ENCODE results near the gene SESN2. TPM values are rescaled to one million over a fixed set of nuclear protein-coding genes. Genes with fewer than 3 reads are reported as not detected.

Gene SESN2
- total RNA-seq, 4 donors from 2014 or later: 8.3 to 18.5 (median 12.8) TPM

DNA sequence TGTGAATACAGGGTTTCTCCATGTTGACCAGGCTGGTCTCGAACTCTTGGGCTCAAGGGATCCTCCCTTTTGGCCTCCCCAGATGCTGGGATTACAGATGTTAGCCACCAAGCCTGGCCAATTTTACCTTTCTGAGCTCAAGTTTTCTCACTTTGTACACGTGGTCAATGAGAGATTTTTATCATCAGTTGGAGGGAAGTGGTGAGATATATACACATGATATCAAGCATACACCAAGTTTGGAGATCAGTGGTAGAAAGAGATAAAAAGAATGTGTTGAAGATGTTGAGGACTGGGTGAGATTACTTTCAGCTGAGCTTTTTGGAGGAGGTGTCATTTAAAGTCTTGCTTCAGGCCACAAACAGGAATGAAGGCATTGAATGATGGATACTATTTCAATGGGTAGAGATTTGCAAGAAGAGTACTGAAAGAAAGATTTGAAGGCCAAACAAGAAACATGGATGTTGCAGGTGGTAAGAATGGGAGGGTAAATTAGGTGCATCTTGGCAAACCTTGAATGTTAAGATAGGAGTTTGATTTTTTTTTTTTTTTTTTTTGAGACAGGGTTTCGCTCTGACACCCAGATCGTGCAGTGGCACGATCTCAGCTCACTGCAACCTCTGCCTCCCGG is 3.0 kb upstream of the SESN2 start:
- no peak for TF ChIP-seq CTCF (IDR thresholded peaks at IDR 0.05; ENCODE audit: low read depth)

GRCh38 chr1:28257736-28258135 is 1.6 kb upstream of the SESN2 start:
- no peak for TF ChIP-seq CTCF (IDR thresholded peaks at IDR 0.05; ENCODE audit: low read depth)

GRCh38 chr1:28258628-28259251 is 578 bp upstream of the SESN2 start:
- TF ChIP-seq CTCF (IDR thresholded peaks at IDR 0.05; ENCODE audit: low read depth): no peak

DNA sequence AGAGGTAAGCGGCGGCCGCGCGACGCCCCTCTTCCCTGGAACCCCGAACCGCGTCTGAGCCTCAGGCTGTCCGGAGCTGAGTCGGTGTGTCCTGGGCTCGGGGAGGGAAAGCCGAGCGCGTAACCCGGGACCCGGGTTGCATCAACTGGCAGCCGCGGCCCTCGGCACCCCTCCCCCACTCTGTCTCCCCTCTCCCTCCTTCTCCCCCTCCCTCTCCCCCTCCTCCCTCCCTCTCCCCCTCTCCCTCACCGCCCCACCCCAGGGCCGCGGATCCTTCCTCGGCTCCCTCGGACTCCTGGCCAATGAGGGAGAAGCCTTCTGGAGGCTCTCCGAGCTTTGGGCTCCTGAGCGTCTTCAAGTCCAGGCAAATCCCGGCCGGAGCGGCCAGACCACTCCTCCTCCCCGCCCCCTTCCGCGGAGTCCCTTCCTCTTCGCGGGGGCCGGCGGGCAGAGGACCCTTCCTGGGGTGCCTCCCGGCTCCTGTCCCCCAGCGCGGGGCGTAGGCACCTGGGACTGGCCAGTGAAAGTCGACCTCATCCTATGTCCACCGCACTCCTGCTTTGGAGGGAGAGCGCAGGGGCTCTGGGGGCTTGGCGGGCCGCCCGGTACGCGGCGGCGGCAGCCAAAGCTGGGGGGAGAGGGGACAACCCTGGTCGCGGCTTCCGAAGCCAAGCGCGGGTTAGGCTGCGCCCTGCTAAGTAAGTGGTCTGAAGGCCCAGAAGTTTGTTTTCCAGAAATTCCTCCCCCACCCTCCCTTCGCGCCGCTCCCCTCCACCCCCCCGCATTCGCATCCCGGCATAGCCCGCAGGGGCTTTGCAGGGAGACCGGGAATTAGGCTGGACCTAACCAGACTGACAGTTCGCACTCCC is 850 bp downstream of the SESN2 start:
- TF ChIP-seq CTCF (IDR thresholded peaks at IDR 0.05; ENCODE audit: low read depth): no peak

- TF ChIP-seq CTCF (IDR thresholded peaks at IDR 0.05; ENCODE audit: low read depth): no peak
These were observed 1.5 kb downstream of the SESN2 start for GRCh38 chr1:28260803-28261174.

DNA sequence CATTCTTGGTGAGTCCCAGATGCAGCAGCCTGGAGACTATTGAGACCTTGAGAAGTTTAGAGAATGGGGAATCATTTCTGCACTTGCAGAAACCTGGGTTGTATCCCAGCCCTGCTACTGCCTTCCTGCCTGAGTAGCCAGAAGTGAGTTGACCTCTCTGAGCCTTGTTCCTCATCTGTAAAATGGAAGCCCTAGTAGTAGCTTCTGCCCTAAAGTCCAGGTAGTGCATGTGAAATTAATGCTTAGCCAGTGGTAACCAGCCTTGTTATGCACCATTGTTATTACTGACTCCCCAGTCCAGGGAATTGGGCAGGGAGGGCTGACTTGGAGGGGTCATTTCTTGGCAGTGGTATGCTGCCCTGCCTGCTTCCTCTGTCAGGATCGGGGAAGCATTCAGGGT is 5.6 kb downstream of the SESN2 start:
- TF ChIP-seq CTCF (IDR thresholded peaks at IDR 0.05; ENCODE audit: low read depth): no peak

DNA sequence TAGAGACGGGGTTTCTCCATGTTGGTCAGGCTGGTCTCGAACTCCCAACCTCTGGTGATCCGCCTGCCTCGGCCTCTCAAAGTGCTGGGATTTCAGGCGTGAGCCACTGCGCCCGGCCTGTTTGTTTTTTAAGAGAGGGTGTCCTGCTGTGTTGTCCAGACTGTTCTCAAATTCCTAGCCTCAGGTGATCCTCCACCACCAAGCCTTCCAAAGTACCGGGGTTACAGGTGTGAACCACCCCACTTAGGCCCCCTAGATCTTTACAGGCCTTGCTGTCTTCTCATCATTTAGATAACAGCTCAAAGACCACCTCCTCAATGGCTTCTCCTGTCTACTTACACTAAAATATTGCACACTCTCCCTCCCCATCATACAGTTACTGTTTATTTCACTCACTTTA is 6.3 kb downstream of the SESN2 start:
- no peak for TF ChIP-seq CTCF (IDR thresholded peaks at IDR 0.05; ENCODE audit: low read depth)

Measured in subcutaneous adipose tissue (tissue), 4 donors.